Activated naive CD4-positive, alpha-beta T cell treated with anti-CD3 and anti-CD28 coated beads, Interleukin-2, amount 50 U/mL, for 16 hours (primary cell): ENCODE results near the gene ASH1L.
"Not testable (repeated sequence)": the region's sequence is repeated elsewhere in the genome, so short reads cannot be mapped to it uniquely, and the experiment has no call there.

Experiments used
- DNase-seq: peaks from one replicate; pipeline ENCODE4 v3.0.0-alpha.2; 2020

ASH1L gene

DNA sequence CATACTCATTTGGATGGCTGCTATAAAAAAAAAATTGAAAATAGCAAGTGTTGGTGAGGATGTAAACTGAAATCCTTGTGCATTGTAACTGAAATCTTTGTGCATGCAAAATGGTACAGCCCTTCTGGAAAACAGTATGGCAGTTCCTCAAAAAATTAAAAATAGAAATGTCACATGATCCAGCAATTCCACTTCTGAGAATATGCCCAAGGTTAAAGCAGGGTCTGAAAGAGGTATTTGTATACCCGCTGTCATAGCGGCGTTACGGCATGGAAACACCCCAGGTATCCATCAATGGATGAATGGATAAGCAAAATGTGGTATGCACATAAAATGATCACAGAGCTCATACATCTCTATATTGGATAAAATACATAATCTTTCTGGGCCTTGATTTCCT is 125.2 kb downstream of the ASH1L start:
- DNase-seq = no peak

DNA sequence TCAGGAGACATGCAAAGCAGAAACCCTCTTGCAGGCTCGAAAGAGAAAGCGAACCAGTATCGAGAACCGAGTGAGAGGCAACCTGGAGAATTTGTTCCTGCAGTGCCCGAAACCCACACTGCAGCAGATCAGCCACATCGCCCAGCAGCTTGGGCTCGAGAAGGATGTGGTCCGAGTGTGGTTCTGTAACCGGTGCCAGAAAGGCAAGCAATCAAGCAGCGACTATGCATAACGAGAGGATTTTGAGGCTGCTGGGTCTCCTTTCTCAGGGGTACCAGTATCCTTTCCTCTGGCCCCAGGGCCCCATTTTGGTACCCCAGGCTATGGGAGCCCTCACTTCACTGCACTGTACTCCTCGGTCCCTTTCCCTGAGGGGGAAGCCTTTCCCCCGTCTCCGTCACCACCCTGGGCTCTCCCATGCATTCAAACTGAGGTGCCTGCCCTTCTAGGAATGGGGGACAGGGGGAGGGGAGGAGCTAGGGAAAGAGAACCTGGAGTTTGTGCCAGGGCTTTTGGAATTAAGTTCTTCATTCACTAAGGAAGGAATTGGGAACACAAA is 128.7 kb downstream of the ASH1L start:
- not testable (repeated sequence) for DNase-seq

DNA sequence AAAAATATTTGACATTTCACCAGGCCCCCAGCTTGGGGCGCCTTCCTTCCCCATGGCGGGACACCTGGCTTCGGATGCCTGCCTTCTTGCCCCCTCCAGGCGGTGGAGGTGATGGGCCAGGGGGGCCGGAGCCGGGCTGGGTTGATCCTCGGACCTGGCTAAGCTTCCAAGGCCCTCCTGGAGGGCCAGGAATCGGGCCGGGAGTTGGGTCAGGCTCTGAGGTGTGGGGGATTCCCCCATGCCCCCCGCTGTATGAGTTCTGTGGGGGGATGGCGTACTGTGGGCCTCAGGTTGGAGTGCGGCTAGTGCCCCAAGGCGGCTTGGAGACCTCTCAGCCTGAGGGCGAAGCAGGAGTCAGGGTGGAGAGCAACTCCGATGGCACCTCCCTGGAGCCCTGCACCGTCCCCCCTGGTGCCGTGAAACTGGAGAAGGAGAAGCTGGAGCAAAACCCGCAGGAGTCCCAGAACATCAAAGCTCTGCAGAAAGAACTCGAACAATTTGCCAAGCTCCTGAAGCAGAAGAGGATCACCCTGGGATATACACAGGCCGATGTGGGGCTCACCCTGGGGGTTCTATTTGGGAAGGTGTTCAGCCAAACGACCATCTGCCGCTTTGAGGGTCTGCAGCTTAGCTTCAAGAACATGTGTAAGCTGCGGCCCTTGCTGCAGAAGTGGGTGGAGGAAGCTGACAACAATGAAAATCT is 129.3 kb downstream of the ASH1L start:
- DNase-seq = not testable (repeated sequence)

DNA sequence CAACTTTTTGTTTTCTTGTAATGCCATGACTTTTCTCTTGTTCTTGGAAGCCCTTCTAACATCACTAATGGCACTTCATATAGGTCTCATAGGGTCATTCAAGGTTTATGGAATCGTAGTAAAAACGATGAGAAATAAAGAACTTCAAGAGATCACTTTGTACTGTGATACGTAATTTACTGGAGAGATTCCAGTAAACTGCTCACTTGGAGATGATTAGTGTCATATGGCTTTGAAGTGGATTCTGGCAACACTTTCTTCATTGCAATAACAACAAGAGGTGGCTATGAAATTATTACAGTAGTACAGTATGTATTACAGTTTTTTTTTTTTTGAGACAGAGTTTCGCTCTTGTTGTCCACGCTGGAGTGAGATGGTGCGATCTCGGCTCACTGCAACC is 138.5 kb downstream of the ASH1L start:
- no peak for DNase-seq

DNA sequence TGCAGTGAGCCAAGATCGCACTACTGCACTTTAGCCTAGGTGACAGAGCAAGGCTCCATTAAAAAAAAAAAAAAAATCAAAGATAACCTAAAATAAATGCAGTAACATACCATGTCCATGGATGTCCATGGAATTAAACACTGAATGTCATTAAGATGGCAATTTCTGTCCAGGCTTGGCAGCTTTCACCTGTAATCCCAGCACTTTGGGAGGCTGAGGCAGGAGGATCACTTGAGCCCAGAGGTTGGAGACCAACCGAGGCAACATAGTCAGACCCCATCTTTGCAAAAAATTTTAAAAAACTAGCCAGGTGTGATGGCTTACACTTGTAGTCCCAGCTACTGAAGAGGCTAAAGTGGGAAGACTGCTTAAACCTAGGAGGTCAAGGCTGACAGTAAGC is 141.8 kb downstream of the ASH1L start:
- DNase-seq = no peak

DNA sequence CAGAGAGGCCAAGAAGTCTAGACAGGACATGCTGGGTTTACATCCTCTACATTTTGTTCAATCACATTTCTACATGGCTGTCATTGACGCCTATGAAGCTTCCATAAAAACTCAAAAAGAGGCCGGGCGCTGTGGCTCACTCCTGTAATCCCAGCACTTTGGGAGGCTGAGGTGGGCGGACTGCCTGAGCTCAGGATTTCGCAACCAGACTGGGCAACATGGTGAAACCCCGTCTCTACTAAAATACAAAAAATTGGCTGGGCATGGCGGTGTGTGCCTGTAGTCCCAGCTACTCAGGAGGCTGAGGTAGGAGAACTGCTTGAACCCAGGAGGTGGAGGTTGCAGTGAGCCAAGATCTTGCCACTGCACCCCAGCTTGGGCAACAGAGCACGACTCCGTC is 150.8 kb downstream of the ASH1L start:
- DNase-seq = not testable (repeated sequence)

DNA sequence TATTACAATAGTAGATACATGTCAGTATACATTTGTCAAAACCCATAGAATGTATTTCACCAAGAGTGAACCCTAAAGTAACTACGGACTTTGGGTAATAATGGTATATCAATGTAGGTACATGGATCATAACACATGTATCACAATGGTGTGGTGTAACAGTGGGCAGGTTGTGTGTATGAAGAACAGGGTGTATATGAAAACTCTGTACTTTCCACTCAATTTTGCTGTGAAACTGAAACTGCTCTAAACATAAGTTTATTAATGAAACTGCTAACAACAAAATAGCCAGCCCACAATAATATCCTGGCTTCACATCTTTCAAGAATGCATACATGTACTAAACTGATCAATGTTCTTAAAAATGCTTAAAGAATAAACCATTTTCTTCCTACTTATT is 151.7 kb downstream of the ASH1L start:
- DNase-seq = no peak

DNA sequence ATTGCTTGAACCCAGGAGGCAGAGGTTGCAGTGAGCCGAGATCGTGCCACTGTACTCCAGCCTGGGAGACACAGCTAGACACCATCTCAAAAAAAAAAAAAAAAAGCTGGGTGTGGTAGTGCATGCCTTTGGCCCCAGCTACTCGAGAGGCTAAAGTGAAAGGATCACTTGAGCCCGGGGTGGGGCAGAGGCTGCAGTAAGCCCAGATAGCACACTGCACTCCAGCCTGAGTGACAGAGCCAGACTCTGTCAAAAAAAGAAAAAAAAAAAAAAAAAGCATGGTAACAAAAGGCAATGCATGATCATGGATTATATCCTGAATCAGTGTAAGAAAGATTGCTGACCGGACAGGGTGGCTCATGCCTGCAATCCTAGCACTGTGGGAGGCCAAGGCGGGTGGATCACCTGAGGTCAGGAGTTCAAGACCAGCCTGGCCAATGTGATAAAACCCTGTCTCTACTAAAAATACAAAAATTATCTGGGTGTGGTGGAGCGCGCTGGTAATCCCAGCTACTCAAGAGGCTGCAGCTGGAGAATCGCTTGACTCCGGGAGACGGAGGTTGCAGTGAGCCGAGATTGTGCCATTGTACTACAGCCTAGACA is 165.6 kb downstream of the ASH1L start:
- no peak for DNase-seq

DNA sequence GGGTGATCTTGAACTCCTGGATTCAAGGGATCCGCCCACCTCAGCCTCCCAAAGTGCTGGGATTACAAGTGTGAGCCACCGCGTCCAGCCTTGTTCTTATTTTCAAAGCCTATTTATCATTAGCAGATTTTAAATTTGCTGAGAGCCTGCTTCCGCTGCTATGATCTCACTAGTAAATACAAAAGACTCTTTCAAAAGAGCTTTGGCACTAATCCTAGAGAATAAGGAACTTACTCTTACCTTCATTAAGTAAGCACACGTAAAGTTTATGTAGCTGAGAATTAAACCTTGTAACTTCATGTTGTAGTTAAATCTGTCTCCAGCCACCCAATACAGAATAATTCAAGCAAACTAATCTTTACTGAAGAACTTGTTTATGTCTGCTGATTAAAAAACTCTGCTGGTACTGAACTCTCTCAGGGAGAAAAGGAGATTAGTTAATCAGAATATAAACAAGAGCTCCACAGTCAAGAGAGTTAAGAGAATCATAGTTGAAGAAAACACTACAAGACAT is 169.6 kb downstream of the ASH1L start:
- no peak for DNase-seq

DNA sequence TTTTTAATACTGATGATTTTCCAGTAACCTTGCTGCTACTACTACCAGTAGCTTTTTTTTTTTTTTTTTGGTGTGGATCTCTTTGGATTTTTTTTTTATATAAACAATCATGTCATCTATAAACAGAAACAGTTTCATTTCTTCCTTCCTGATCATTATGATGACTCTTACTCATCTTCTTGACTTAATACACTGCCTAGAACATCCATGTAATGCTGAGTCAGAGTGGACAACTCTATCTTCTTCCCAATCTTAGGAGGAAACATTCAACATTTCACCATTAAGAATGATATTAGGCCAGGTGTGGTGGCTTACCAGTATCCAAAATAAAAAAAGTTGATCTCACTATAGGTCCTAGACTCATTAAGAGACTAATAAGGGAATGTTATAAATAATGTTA is 172.8 kb downstream of the ASH1L start:
- DNase-seq = no peak

DNA sequence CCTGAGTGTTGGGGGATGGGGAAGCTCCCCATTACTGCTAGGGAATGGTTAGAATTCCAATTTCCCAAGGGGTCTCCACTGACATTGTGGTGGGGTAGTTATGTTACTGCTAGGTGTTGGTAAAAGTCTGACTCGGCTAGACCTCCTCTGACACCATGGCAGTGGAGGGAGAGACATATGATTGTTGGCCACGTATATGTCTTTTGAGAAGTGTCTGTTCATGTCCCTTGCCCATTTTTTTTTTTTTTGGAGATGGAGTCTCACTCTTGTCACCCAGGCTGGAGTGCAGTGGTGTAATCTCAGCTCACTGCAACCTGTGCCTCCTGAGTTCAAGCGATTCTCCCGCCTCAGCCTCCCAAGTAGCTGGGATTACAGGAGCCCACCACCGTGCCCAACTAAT is 176.8 kb downstream of the ASH1L start:
- not testable (repeated sequence) for DNase-seq

DNA sequence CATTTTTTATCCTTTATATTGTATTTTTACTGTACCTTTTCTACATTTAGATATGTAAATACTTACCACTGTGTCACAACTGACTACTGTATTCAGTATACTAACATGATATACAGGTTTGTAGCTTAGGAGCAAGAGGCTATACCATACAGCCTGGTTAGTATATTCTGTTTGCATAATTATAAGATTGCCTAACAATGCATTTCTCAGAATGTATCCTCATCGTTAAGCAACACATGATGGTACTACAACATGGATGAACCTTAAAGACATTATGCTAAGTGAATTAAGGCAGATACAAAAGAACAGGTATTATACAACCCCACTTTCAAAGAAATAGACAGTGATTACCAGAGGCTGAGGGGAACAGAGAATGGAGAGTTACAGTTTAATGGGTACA is 179.2 kb downstream of the ASH1L start:
- DNase-seq = no peak

DNA sequence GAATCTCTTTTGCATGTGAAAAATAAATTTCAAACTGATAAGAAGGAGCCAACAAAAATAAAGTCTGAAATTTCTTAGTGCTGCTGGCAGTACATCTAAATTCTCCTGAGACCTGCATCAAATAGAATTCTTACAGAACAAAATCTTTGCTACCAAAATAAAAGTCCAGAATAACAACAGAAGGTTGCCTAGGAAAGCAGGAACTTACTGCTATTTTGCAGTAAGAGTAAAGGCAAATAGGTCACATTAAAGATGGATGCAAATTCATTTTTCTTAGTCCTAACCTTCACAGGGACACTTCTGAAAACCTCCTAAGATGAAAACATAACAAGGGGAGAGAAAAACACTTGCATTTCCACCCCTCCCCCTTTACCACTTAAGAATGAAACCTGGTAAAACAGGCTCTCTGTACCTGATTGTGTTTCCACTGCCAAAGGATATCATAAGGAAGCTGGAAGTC is 182.9 kb downstream of the ASH1L start:
- DNase-seq = no peak

DNA sequence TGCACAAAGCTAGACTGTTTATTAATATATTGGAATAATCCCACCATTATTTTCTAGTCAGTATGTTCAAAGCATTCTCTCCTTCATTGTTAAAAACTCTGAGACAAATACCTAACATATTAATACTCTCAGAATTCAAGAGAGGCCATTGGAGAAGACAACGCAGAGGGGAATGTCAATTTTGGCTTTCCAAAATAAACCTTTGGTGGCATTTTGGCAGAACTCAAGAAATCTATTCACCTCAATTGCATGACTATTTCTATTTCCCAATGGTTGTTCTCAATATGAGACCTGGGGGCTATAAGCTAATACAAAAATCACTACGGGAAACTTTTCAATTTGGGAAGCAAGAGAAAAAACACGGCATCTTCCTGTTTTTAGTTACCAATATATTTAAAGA is 183.4 kb downstream of the ASH1L start:
- DNase-seq = no peak

DNA sequence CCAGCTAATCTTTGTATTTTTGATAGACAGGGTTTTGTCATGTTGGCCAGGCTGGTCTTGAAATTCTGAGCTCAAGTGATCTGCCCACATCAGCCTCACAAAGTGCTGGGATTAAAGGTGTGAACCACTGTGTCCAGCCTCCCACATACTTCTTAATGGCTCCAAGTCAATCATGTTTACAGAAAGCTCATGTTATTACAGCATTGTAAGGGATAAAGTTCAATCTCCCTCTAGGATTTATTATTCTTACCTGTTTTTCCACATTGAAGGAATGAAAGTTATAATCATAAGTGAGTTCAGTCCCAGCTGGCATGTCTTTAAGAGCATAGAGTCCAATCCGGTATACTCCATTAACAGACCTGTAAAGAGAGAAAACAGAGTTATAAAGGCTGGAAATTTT is 202.6 kb downstream of the ASH1L start:
- DNase-seq = no peak

DNA sequence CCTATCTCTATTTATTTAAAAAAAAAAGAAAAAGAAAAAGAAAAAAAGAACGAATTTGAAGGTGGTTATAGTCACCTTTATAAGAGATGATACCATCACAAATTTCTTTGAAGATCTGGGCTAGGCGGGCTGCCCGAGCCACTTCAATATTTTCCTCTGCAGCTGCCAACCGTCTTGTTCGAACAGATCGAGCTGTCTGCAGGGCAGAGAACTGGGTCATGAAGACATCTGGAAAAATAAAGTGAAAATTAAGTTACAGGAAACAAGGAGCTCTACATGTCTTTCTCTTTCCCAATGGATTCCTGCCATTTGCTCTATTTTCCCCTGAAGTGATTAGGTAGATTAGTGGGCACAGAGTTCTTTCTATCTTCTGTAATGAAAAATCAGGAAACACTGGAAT is 210.0 kb downstream of the ASH1L start:
- no peak for DNase-seq

DNA sequence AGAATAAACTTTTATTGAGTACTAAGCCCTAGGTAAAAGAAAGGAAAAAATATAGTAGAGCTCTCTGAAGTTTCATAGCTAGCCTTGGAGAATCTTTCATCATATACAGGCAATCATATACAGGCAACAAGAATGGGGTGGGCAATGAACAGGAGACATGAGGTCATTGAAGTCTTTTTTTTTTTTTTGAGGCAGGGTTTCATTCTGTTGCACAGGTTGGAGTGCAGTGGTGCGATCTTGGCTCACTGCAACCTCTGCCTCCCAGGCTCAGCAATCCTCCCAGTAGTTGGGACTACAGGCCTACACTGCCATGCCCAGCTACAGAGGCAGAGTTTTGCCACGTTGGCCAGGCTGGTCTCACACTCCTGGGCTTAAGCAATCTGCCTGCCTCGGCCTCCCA is 219.8 kb downstream of the ASH1L start:
- DNase-seq = no peak

DNA sequence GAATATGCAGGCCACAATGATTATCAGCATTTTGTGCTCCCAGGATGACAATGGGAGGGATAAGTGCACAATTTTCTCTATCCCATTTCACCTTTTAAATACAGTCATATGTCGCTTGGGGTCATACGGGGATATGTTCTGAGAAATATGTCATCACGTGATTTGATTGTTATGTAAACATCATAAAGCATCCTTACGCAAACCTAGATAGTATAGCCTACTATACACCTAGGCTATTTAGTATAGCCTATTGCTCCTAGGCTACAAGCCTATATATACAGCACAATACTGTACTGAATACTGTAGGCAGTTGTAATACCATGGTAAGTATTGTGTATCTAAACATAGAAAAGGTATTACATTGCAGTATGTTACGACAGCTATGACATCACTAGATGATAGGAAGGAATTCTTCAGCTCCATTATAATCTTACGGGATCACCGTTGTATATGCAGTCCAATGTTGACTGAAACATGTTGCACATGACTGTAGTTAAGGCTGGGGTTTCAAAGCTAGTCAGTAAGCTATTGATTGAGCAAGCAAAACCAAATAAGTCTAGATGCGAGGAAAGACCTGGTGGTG is 223.0 kb downstream of the ASH1L start:
- no peak for DNase-seq

DNA sequence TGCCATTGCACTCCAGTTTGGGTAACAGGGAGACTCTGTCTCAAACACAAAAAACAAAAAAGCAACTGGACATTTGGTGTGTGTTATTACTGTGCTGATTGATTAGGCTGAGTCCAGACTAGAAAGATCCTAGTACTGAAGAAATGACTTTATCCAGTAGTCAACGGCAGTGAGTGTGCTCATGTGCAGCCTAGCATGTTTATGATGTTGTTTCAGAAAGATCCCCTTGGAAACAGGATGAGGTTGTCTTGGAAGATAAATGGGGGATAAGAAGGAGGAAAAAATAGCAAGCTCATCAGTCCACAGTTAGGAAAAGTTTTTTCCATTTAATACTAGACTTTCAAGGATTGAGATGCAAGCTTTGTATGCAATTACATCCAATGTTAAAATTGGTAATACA is 227.6 kb downstream of the ASH1L start:
- no peak for DNase-seq

DNA sequence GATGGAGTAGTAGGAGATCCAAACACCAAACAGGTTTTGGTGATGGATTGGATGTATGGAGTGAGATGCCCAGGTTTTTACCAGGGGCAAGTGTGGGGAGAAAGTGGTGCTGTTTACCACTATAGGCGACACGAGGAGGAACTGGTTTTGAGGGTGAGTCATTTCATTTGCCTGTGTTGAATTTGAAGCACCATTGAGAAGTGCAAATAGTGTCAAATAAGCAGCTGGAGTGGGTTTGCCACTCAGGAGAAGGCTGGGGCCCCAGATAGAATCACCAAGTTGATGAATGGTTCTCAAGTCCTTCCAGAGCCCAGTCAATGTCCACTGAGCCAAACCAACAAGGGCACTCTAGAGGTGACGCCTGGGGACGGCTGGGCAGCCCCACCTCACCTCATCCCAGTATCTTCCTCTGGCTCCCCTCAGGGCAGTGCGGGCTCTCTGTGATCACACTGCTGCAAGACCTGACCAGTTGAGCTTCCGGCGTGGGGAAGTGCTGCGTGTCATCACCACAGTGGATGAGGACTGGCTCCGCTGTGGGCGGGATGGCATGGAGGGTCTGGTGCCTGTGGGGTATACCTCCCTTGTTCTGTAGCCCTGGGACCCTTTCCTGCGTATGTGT is 232.5 kb downstream of the ASH1L start:
- DNase-seq = no peak

DNA sequence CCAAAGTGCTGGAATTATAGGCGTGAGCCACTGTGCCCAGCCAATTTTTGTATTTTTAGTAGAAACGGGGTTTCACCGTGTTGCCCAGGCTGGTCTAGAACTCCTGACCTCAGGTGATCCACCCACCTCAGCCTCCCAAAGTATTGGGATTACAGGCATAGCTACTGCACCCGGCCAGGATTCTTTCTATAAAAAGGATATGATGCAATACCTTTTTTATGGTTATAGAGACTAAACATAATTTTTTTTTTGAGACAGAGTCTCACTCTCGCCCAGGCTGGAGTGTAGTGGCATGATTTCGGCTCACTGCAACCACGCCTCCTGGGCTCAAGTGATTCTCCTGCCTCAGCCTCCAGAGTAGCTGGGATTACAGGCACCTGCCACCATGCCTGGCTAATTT is 233.7 kb downstream of the ASH1L start:
- DNase-seq = not testable (repeated sequence)

DNA sequence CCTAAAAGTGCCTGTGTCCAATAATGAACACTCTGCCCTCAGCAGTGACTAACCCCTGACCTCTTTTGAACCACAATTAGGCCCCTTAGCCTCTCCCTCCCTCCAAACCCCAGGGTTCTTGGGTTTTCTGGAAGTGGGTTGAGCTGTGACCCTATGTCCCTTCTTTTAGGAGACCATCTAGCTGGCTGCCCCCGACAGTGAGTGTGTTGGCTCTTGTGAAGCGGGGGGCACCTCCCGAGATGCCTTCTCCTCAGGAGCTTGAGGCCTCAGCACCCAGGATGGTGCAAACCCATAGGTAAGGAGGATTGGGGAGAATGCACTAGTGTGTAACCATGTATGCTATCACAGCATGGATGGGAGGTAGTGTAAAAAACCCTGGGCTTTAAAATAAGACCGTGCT is 234.6 kb downstream of the ASH1L start:
- DNase-seq = no peak

DNA sequence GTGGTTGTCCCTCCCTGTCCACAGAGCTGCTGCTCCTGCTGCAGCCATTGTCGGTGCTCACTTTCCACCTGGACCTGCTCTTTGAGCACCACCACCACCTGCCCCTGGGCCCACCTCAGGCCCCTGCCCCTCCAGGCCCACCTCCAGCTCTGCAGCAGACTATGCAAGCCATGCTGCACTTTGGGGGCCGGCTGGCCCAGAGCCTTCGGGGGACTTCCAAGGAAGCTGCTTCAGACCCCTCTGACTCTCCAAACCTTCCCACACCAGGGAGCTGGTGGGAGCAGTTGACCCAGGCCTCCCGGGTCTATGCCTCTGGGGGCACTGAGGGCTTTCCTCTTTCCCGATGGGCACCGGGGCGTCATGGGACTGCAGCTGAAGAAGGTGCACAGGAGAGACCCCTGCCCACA is 236.0 kb downstream of the ASH1L start:
- no peak for DNase-seq
